HG02884 (cell line): Measurements from ENCODE around the gene SLC9A5.

Experiments used
- ATAC-seq: cut with Tn5 transposase; IDR thresholded peaks from one replicate; pipeline ENCODE4 v1.9.1; 2021; ENCODE audit warnings: mild to moderate bottlenecking, moderate library complexity; ENCODE audit not compliant: unreplicated experiment

SLC9A5 gene

GRCh38 chr16:67255553-67256221, 6.9 kb downstream of the SLC9A5 start:
- no peak for ATAC-seq

- ATAC-seq, result no peak
Observed at GRCh38 chr16:67256701-67257230, 8.0 kb downstream of the SLC9A5 start.

- no peak for ATAC-seq
Observed at GRCh38 chr16:67257486-67258160, 8.8 kb downstream of the SLC9A5 start.

GRCh38 chr16:67258161-67258835, 9.5 kb downstream of the SLC9A5 start:
- no peak for ATAC-seq

- ATAC-seq, result no peak
Observed at GRCh38 chr16:67259705-67260104, 10.9 kb downstream of the SLC9A5 start.

- no peak for ATAC-seq
Observed at GRCh38 chr16:67260426-67261063, 11.8 kb downstream of the SLC9A5 start.

- ATAC-seq, result no peak
Observed at GRCh38 chr16:67263201-67263600, 14.4 kb downstream of the SLC9A5 start.

- ATAC-seq, result no peak
Observed at GRCh38 chr16:67264277-67264676, 15.5 kb downstream of the SLC9A5 start.

- ATAC-seq, result no peak
Observed at GRCh38 chr16:67264866-67265265, 16.1 kb downstream of the SLC9A5 start.

- no peak for ATAC-seq
Observed at GRCh38 chr16:67265834-67266233, 17.1 kb downstream of the SLC9A5 start.

GRCh38 chr16:67268136-67268579, 19.4 kb downstream of the SLC9A5 start:
- no peak for ATAC-seq

GRCh38 chr16:67269766-67270165, 21.0 kb downstream of the SLC9A5 start:
- ATAC-seq, result no peak

GRCh38 chr16:67270931-67271338, 22.2 kb downstream of the SLC9A5 start:
- no peak for ATAC-seq

- ATAC-seq, result no peak
Observed at GRCh38 chr16:67271446-67271845, 22.7 kb downstream of the SLC9A5 start.

- ATAC-seq, result no peak
Observed at GRCh38 chr16:67275321-67275720, 26.5 kb downstream of the SLC9A5 start.

GRCh38 chr16:67277294-67277998, 28.7 kb downstream of the SLC9A5 start:
- no peak for ATAC-seq

- ATAC-seq, result no peak
Observed at GRCh38 chr16:67277999-67278772, 29.4 kb downstream of the SLC9A5 start.

GRCh38 chr16:67278773-67279295, 30.1 kb downstream of the SLC9A5 start:
- peak; percentile 20 for ATAC-seq

- peak; percentile 72 for ATAC-seq
Observed at GRCh38 chr16:67279296-67280089, 30.7 kb downstream of the SLC9A5 start, which contains the start of gene PLEKHG4. TSS of gene PLEKHG4 (plus strand) at chr16:67279532. CDS start at chr16:67280045, 513 bp downstream.
